Colonic mucosa (tissue), 4 donors: ENCODE data around the gene WDHD1. TPM values are rescaled to one million over a fixed set of nuclear protein-coding genes. Genes with fewer than 3 reads are reported as not detected.
"Not testable (repeated sequence)": the region's sequence is repeated elsewhere in the genome, so short reads cannot be mapped to it uniquely, and the experiment has no call there.

ENCODE experiments used
- DNase-seq: peaks from one replicate; pipeline ENCODE4 v3.0.0-alpha.2; 2020
- H3K27ac ChIP-seq: fragments of 200-600 bp; one replicate; pipeline ENCODE4 v1.8.0; 2021
- H3K27me3 ChIP-seq: fragments of 200-600 bp; one replicate; pipeline ENCODE4 v1.8.0; 2021
- H3K36me3 ChIP-seq: fragments of 200-600 bp; one replicate; pipeline ENCODE4 v1.8.0; 2021
- H3K4me1 ChIP-seq: fragments of 200-600 bp; one replicate; pipeline ENCODE4 v1.8.0; 2021; ENCODE audit warnings: mild to moderate bottlenecking
- H3K4me3 ChIP-seq: fragments of 200-600 bp; one replicate; pipeline ENCODE4 v1.8.0; 2021
- H3K9ac ChIP-seq, 2 donors: one replicate each; pipeline ENCODE4 v1.7.0; 2013; ENCODE audit warnings: control low read depth in 2 of 2, low read depth in 2 of 2, low read length in 2 of 2
- H3K9me3 ChIP-seq: fragments of 200-600 bp; one replicate; pipeline ENCODE4 v1.8.0; 2021
- intact Hi-C: fragments of 100-400 bp; cut with DNase I; formaldehyde crosslinking; loops from one replicate; pipeline ENCODE4 v1.14.1; 2022
- total RNA-seq, 2 donors: library from RNA; stranded (reverse); fragmentation: NEBNext Ultra II Directional in 1 of 2; extraction: Animal tissue kit (Norgen Biotek cat#: 25700) in 1 of 2; gene quantifications; one replicate each; pipeline ENCODE4 v1.2.1, GENCODE V29; 2021
- TF ChIP-seq, protein P1 (sequence below): fragments of 200-600 bp; IDR thresholded peaks from one replicate; pipeline ENCODE4 v1.8.0; 2022; ENCODE audit warnings: antibody characterized with exemption, mild to moderate bottlenecking
- donor health status: healthy.
- donor health status: DM: no; HTN: no; CAD: no.
- donor health status: DM: no; HTN: no; CAD: no.

The WDHD1 gene
- total RNA-seq, 2 donors from 2014 or later: 5.8 to 22.6 TPM

DNA sequence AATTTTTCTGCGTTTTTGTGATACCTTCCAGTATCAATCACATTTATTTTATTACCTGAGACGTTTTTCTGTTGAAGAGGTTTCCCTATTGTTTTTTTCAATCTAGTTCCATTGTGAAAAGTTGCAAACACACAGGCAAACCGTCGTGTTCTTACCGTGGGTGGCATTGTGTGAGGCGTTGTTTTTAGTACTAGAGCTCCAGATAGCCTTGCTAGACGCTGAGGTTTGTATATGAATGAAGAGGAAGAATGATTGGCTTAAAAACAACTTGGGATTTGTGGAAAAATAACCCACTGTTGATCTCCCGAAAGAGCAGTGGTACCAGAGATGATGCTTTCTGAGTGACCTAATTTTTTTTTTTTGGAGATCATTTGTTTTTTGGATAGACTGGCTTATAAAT lies 1.2 kb upstream of the WDHD1 start:
- Histone ChIP-seq H3K4me1 (no peaks in the 10 kb centered on the region), H3K9me3 (no peaks in the 10 kb centered on the region), H3K9ac (peak overlapping the region in 1 of 2 donors; percentile 86), H3K27me3 (no peaks in the 10 kb centered on the region), H3K36me3 (no peaks in the 10 kb centered on the region), H3K4me3 (peak overlapping the region; percentile 86), H3K27ac (no peak overlapping the region)
- DNase-seq: no peak
- intact Hi-C loops: no loop called here
- TF ChIP-seq, protein P1, sequence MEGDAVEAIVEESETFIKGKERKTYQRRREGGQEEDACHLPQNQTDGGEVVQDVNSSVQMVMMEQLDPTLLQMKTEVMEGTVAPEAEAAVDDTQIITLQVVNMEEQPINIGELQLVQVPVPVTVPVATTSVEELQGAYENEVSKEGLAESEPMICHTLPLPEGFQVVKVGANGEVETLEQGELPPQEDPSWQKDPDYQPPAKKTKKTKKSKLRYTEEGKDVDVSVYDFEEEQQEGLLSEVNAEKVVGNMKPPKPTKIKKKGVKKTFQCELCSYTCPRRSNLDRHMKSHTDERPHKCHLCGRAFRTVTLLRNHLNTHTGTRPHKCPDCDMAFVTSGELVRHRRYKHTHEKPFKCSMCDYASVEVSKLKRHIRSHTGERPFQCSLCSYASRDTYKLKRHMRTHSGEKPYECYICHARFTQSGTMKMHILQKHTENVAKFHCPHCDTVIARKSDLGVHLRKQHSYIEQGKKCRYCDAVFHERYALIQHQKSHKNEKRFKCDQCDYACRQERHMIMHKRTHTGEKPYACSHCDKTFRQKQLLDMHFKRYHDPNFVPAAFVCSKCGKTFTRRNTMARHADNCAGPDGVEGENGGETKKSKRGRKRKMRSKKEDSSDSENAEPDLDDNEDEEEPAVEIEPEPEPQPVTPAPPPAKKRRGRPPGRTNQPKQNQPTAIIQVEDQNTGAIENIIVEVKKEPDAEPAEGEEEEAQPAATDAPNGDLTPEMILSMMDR: no peak

DNA sequence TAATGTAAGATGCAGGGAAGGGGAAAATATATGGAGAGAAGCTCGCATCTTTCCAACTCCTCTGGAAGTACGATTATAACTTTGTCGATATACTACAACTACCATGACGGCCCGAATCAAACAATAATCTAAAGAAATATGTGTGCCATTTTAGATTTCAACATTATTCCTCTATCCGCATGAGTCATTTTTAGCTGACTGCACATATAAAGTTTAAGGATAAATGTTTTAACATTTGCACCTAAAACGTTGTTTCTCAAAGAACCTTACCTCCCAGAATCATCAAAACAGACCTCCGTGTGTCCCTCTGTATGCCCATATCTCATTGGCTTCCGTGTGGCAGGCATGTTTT lies 482 bp downstream of the WDHD1 start:
- Histone ChIP-seq H3K27me3 (no peaks in the 10 kb centered on the region), H3K27ac (peak overlapping the region; percentile 82), H3K9ac (peak overlapping the region; percentile 64 to 86), H3K9me3 (no peaks in the 10 kb centered on the region), H3K36me3 (no peaks in the 10 kb centered on the region), H3K4me3 (peak overlapping the region; percentile 86), H3K4me1 (no peaks in the 10 kb centered on the region)
- TF ChIP-seq, protein P1: no peak
- no peak for DNase-seq
- intact Hi-C loops: no loop called here

DNA sequence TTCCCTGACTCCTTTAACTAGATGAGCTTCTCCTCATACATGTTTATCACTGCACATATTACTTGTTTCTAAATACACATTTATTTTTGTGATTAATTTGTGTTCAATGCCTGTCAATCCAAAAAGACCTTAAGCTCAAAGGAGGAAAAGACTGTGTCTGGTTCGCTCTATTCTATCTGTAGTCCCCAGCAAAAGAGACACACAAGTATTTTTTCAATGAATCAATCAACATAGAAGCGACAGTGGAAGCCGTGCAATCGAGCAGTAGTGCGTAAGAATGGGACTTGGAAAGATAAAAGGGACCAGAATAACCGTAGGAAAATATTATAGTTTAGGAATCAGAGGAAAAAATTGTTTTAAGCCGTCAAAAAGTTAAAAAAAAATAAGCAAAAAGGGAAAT lies 951 bp downstream of the WDHD1 start:
- Histone ChIP-seq H3K27ac (no peak overlapping the region), H3K27me3 (no peaks in the 10 kb centered on the region), H3K9ac (peak overlapping the region in 1 of 2 donors; percentile 86), H3K4me3 (peak overlapping the region; percentile 86), H3K36me3 (no peaks in the 10 kb centered on the region), H3K4me1 (no peaks in the 10 kb centered on the region), H3K9me3 (no peaks in the 10 kb centered on the region)
- intact Hi-C loops: no loop called here
- TF ChIP-seq, protein P1: no peak
- DNase-seq: no peak

DNA sequence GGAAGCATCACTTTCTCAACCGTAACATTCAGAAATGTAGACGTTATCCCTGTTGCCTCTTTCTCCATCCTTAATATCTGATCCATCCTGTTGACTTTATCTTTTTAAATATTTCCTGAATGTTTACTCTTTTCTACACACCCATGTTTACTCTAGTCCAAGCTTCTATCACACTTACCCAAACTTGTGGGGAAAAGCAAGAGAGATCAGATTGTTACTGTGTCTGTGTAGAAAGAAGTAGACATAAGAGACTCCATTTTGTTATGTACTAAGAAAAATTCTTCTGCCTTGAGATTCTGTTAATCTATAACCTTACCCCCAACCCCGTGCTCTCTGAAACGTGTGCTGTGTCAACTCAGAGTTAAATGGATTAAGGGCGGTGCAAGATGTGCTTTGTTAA lies 2.5 kb downstream of the WDHD1 start:
- H3K4me3 ChIP-seq, H3K27ac ChIP-seq, H3K9me3 ChIP-seq, H3K4me1 ChIP-seq, DNase-seq, H3K9ac ChIP-seq, H3K36me3 ChIP-seq, intact Hi-C loops, H3K27me3 ChIP-seq: not testable (repeated sequence)

DNA sequence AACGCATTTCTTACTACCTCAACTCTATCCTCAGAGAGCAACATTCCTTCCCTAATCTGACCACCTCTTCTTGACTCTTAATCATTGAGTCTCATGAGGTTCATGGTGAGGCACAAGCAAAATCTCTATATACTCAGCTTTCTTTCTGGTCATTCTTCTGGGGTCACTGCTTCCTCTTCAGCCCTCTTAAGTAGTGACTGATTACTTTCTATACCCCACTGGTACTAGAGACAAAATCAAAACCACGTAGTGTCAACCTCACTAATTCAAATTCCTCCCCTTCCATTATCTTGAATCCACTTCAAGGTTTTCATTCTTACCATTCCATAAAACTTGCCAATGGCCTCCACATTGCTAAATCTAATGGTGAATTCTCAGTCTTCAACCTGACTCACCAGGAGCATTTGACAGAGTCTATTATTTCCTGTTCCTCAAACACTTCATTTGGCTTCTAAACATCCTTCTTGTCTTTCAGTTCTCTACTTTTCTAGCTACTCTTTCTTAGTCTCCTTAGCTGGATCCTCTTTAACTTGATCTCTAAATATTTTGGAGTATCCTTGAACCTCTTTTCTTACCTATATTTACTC lies 6.8 kb downstream of the WDHD1 start:
- Histone ChIP-seq H3K4me1 (no peaks in the 10 kb centered on the region), H3K9ac (no peak overlapping the region), H3K9me3 (no peaks in the 10 kb centered on the region), H3K27me3 (no peaks in the 10 kb centered on the region), H3K36me3 (no peaks in the 10 kb centered on the region), H3K27ac (no peak overlapping the region), H3K4me3 (no peak overlapping the region)
- TF ChIP-seq, protein P1: no peak
- DNase-seq: no peak
- intact Hi-C loops: no loop called here

DNA sequence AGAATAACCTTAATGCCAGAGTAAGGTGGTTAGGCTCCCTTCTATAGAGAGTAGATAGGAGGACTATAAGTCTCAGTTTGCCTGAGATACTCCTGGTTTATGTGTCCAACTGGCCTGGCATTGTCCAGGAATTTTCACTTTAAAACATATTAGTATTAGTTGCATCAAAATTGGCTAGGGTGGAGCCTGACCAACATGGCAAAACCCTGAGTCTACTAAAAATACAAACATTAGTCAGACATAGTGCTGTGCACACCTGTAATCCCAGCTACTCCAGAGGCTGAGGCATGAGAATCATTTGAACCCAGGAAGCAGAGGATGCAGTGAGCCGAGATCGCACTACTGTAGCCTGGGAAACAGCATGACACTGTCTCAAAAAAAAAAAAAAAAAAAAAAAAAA lies 11.9 kb downstream of the WDHD1 start:
- H3K9me3 ChIP-seq: no peaks in the 10 kb centered on the region
- H3K9ac ChIP-seq: no peak overlapping the region
- intact Hi-C loops: no loop called here
- DNase-seq: no peak
- no peak overlapping the region for H3K27ac ChIP-seq
- no peak overlapping the region for H3K4me3 ChIP-seq
- H3K4me1 ChIP-seq: no peaks in the 10 kb centered on the region
- TF ChIP-seq, protein P1: no peak
- H3K27me3 ChIP-seq: no peaks in the 10 kb centered on the region
- no peaks in the 10 kb centered on the region for H3K36me3 ChIP-seq
